ENCODE measurements around the gene GAL3ST2.

Gene GAL3ST2

DNA sequence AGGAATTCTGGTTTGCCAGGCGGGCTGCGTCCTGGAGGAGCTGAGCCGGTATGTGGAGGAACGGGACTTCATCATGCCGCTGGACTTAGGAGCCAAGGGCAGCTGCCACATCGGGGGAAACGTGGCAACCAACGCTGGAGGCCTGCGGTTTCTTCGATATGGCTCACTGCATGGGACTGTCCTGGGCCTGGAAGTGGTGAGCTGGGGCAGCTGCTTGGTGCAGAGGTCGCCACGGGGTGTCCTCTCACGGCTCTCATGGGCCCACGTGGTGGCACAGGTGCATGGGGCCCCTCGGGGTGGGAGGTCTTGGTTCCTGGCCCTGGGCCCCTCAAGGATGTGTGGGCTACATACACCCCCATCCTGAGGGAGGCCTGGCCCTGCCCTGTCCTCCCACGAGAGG, 33.0 kb upstream of the GAL3ST2 start:
- Histone ChIP-seq H3K4me1 (no peaks in the 10 kb centered on the region), H3K4me3 (no peak overlapping the region), H3K27ac (no peak overlapping the region), H3K9me3 (no peaks in the 10 kb centered on the region), H3K36me3 (peaks cover 27 to 66% (median 42%) of the 10 kb centered on the region in 3 donors), H3K27me3 (no peaks in the 10 kb centered on the region)
- TF ChIP-seq, protein P1, sequence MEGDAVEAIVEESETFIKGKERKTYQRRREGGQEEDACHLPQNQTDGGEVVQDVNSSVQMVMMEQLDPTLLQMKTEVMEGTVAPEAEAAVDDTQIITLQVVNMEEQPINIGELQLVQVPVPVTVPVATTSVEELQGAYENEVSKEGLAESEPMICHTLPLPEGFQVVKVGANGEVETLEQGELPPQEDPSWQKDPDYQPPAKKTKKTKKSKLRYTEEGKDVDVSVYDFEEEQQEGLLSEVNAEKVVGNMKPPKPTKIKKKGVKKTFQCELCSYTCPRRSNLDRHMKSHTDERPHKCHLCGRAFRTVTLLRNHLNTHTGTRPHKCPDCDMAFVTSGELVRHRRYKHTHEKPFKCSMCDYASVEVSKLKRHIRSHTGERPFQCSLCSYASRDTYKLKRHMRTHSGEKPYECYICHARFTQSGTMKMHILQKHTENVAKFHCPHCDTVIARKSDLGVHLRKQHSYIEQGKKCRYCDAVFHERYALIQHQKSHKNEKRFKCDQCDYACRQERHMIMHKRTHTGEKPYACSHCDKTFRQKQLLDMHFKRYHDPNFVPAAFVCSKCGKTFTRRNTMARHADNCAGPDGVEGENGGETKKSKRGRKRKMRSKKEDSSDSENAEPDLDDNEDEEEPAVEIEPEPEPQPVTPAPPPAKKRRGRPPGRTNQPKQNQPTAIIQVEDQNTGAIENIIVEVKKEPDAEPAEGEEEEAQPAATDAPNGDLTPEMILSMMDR (IDR thresholded peaks at IDR 0.05), result no peak
- intact Hi-C loops (cut with DNase I; ENCODE audit: low total_unique reads), result no loop called here
- no peak for DNase-seq

DNA sequence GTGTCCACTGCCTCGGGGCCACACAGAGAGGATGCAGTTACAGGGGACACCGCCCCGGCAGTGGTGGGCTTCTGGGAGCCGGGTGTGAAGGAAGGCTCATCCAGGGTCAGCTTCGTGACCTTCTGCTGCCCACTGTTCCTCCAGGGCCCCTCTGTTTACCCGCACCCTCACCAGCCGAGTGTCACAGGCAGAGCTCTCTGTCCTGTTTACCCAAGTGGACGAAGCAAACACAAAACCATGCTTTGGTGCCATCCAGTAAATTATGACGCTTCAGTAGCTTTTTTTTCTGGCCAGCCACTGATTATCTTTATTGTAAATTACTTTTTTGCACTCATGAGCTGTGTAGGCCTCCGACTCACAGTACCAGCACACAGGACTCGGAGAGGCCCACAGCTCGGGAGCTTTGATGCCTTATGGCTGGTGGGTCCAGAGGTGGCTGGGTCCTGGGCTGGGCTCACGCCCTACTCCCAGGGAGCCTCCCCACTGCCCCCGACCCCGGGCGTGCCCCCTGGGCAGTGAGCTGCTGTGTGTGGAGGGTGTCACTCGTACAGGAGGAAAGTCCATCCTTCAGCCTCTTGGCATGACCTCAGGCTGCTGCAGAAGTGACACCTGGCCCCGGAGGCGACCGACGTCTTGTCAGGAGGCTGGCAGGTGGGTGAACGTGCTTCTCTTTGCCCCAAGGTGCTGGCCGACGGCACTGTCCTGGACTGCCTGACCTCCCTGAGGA, 32.4 kb upstream of the GAL3ST2 start:
- Histone ChIP-seq H3K9me3 (no peaks in the 10 kb centered on the region), H3K36me3 (peaks cover 27 to 67% (median 48%) of the 10 kb centered on the region in 3 donors), H3K27ac (no peak overlapping the region), H3K4me3 (no peak overlapping the region), H3K4me1 (no peaks in the 10 kb centered on the region), H3K27me3 (no peaks in the 10 kb centered on the region)
- intact Hi-C loops (cut with DNase I; ENCODE audit: low total_unique reads), result no loop called here
- no peak for DNase-seq
- TF ChIP-seq, protein P1 (IDR thresholded peaks at IDR 0.05), result no peak

DNA sequence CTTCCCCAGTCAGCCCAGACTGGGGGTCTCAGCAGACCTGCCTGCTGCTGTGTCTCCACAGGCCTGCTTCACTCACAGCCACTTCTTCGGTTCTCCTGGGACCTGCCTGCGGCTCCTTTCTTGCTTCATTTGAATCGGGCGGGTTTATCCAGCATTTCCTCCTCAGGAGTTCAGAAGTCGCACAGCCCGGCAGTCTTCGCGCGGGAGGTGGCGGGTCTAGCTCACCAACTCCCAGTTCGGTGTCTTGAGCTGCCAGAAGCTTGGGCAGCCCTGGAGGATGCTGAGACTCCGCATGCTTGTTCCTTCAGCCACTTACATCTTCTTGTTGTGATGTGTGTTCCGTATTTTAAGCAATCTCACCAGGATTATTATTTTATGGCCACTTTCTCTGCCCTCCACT, 31.3 kb upstream of the GAL3ST2 start:
- peaks cover 27 to 78% (median 51%) of the 10 kb centered on the region in 3 donors for H3K36me3 ChIP-seq
- intact Hi-C loops (cut with DNase I; ENCODE audit: low total_unique reads), result no loop called here
- DNase-seq, result no peak

DNA sequence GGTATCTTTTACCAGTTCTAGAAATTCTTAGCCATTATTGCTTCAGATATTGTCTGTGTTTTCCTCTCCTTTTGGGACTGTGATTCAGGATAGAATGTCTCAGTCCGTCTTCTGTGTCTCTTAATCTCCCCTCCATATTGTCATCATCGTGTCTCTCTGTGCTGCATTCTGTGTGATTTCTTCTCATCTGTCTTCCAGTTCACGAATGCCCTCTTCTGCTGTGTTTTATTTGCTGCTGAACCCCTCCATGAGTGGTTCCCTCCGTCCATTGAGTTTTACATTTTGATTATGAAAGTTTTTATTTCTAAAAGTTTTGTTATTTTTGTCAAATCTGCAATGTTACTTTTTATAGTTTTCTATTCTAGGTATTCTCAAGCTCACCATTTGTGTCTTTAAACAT, 30.5 kb upstream of the GAL3ST2 start:
- H3K36me3 ChIP-seq, result peaks cover 27 to 86% (median 51%) of the 10 kb centered on the region in 3 donors
- intact Hi-C loops (cut with DNase I; ENCODE audit: low total_unique reads), result no loop called here

More for the DNA sequence above, 31.3 kb upstream of the GAL3ST2 start:
- no peak overlapping the region for H3K27ac ChIP-seq
- H3K27me3 ChIP-seq, result no peaks in the 10 kb centered on the region
- no peak overlapping the region for H3K4me3 ChIP-seq
- TF ChIP-seq, protein P1 (IDR thresholded peaks at IDR 0.05), result no peak
- H3K9me3 ChIP-seq, result no peaks in the 10 kb centered on the region
- no peaks in the 10 kb centered on the region for H3K4me1 ChIP-seq

DNA sequence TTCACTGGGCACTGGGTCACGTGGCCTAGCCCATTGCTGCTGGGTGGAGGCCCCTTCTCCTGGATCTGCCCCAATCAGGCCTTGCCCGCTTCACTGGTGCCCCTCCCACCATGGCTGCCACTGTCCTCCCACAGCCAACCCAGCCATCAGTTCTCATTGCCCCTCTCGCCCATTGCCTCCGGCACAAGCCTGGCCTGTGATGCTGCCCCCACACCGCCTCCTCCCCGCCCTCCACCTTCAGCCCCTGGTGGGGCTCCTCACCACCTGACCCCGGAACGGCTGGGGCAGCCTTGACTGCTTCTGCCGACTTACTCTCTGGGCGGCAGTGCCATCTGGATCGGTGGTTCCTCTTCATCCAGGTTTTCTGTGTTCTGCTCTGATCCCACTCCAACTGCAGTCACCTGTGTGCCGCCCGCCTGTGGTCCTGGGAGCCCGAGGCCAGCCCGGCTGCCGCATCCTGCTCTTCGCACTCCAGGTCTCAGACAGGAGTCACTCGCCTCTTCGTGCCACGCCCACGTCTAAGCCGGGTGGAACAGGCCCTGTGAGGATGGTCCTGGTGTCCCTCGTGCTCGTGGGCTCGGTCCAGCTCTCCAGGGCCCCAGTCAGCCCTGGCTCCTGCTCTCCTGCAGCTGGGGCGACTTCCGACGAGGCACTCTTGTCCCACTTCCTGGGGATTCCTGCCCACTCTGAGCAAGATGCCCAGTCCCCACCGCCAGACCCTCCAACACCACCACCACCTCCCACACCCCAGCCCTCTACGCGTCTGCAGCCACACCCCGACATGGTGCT, 28.0 kb upstream of the GAL3ST2 start:
- Histone ChIP-seq H3K27me3 (no peaks in the 10 kb centered on the region), H3K27ac (no peak overlapping the region), H3K4me3 (no peak overlapping the region), H3K36me3 (peaks cover 26 to 97% (median 61%) of the 10 kb centered on the region in 3 donors), H3K4me1 (no peaks in the 10 kb centered on the region), H3K9me3 (no peaks in the 10 kb centered on the region)
- intact Hi-C loops (cut with DNase I; ENCODE audit: low total_unique reads), result no loop called here
- no peak for DNase-seq
- TF ChIP-seq, protein P1 (IDR thresholded peaks at IDR 0.05), result no peak

More for the DNA sequence above, 30.5 kb upstream of the GAL3ST2 start:
- Histone ChIP-seq H3K4me3 (no peak overlapping the region), H3K27me3 (no peaks in the 10 kb centered on the region), H3K4me1 (no peaks in the 10 kb centered on the region), H3K27ac (no peak overlapping the region), H3K9me3 (no peaks in the 10 kb centered on the region)
- DNase-seq, result no peak
- TF ChIP-seq, protein P1 (IDR thresholded peaks at IDR 0.05), result no peak

All from tibial artery (tissue), 4 donors.